C1 segment of cervical spinal cord (tissue), 14 donors: ENCODE measurements around the gene RPS6KA2.

Experiments used
- DNase-seq, 14 donors: peaks; one replicate each; lab custom pipeline; 2025; lab: John Stamatoyannopoulos, UW

Gene RPS6KA2

GRCh38 chr6:166470029-166470862 is 156.8 kb downstream of the RPS6KA2 start:
- DNase-seq, result no peak

GRCh38 chr6:166469426-166469961 is 157.6 kb downstream of the RPS6KA2 start:
- DNase-seq, result no peak

GRCh38 chr6:166467436-166468000 is 159.5 kb downstream of the RPS6KA2 start:
- peak in 3 of 14 donors; percentile 32 to 97 (median 38) for DNase-seq

GRCh38 chr6:166466178-166467122 is 160.6 kb downstream of the RPS6KA2 start:
- DNase-seq, result no peak

- peak in 5 of 14 donors; percentile 10 to 51 (median 34) for DNase-seq
Measured at GRCh38 chr6:166465671-166466087, 161.4 kb downstream of the RPS6KA2 start.

GRCh38 chr6:166465003-166465399 is 162.1 kb downstream of the RPS6KA2 start:
- no peak for DNase-seq

GRCh38 chr6:166464068-166465002 is 162.7 kb downstream of the RPS6KA2 start:
- DNase-seq, result no peak

- no peak for DNase-seq
Measured at GRCh38 chr6:166463359-166464067, 163.5 kb downstream of the RPS6KA2 start.

GRCh38 chr6:166462461-166463135 is 164.5 kb downstream of the RPS6KA2 start:
- DNase-seq, result no peak

GRCh38 chr6:166461821-166462460 is 165.1 kb downstream of the RPS6KA2 start:
- DNase-seq, result no peak

- DNase-seq, result no peak
Measured at GRCh38 chr6:166460473-166461437, 166.3 kb downstream of the RPS6KA2 start.

- no peak for DNase-seq
Measured at GRCh38 chr6:166459906-166460305, 167.1 kb downstream of the RPS6KA2 start.

- no peak for DNase-seq
Measured at GRCh38 chr6:166459272-166459671, 167.8 kb downstream of the RPS6KA2 start.

GRCh38 chr6:166456395-166457156 is 170.5 kb downstream of the RPS6KA2 start:
- peak in 1 of 14 donors; percentile 39 for DNase-seq

- DNase-seq, result no peak
Measured at GRCh38 chr6:166454692-166455515, 172.1 kb downstream of the RPS6KA2 start.

GRCh38 chr6:166453651-166454050 is 173.4 kb downstream of the RPS6KA2 start:
- DNase-seq, result no peak
